ENCODE measurements around the gene SGTA.

- no peak for TF ChIP-seq POLR2A (IDR thresholded peaks at IDR 0.05)
- TF ChIP-seq, protein P1, sequence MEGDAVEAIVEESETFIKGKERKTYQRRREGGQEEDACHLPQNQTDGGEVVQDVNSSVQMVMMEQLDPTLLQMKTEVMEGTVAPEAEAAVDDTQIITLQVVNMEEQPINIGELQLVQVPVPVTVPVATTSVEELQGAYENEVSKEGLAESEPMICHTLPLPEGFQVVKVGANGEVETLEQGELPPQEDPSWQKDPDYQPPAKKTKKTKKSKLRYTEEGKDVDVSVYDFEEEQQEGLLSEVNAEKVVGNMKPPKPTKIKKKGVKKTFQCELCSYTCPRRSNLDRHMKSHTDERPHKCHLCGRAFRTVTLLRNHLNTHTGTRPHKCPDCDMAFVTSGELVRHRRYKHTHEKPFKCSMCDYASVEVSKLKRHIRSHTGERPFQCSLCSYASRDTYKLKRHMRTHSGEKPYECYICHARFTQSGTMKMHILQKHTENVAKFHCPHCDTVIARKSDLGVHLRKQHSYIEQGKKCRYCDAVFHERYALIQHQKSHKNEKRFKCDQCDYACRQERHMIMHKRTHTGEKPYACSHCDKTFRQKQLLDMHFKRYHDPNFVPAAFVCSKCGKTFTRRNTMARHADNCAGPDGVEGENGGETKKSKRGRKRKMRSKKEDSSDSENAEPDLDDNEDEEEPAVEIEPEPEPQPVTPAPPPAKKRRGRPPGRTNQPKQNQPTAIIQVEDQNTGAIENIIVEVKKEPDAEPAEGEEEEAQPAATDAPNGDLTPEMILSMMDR (IDR thresholded peaks at IDR 0.05), result no peak
These were observed 76.8 kb downstream of the SGTA start for GRCh38 chr19:2706251-2706650.
